A673 (cell line): ENCODE results near the gene OXCT2. TPM values are rescaled to one million over a fixed set of nuclear protein-coding genes. Genes with fewer than 3 reads are reported as not detected.

Source experiments
- BruUV-seq: library from RNA; stranded (reverse); fragments of 400-500 nt; replicated peaks from 2 replicates; lab custom pipeline; 2021; lab: Mats Ljungman, UMichigan
- CTCF ChIA-PET: fragments of 300-600 bp; sonication (Branson Sonifier 250); formaldehyde crosslinking; loops from one replicate; lab custom pipeline; 2022; ENCODE audit warnings: antibody characterized with exemption; lab: Charles Lee
- POLR2A ChIA-PET: fragments of 300-600 bp; sonication (Branson Sonifier 250); formaldehyde crosslinking; loops from one replicate; lab custom pipeline; 2022; ENCODE audit warnings: antibody characterized with exemption; ENCODE audit not compliant: low non-redundant PET; lab: Charles Lee
- DNase-seq: peaks from one replicate; pipeline ENCODE4 v3.0.0-alpha.2; 2015; ENCODE audit warnings: low spot score
- H3K27ac ChIP-seq: fragments of 200-600 bp; sonication (generic); 2 replicates; pipeline ENCODE4 v1.5.1; 2016; ENCODE audit warnings: mixed run types, low read depth, mild to moderate bottlenecking, mixed read lengths, antibody characterized with exemption, low read length; ENCODE audit not compliant: poor library complexity, severe bottlenecking
- H3K27me3 ChIP-seq: fragments of 200-600 bp; sonication (generic); replicated peaks from 2 replicates; pipeline ENCODE4 v1.6.1; 2017; ENCODE audit warnings: mixed run types, low read depth, mild to moderate bottlenecking, mixed read lengths, antibody characterized with exemption, low read length; ENCODE audit not compliant: insufficient read depth, poor library complexity
- H3K36me3 ChIP-seq: fragments of 200-600 bp; sonication (generic); 2 replicates; pipeline ENCODE4 v1.6.1; 2016; ENCODE audit warnings: mixed run types, mild to moderate bottlenecking, mixed read lengths, antibody characterized with exemption, low read length; ENCODE audit not compliant: insufficient read depth, poor library complexity, severe bottlenecking
- H3K4me1 ChIP-seq: fragments of 200-600 bp; sonication (generic); 2 replicates; pipeline ENCODE4 v1.6.1; 2017; ENCODE audit warnings: mixed run types, mild to moderate bottlenecking, mixed read lengths, antibody characterized with exemption, low read length; ENCODE audit not compliant: insufficient read depth, poor library complexity, severe bottlenecking
- H3K4me3 ChIP-seq: fragments of 200-600 bp; sonication (generic); 2 replicates; pipeline ENCODE4 v1.5.1; 2016; ENCODE audit warnings: low read depth, mixed run types, mild to moderate bottlenecking, mixed read lengths, low read length; ENCODE audit not compliant: poor library complexity, severe bottlenecking
- H3K9me3 ChIP-seq: fragments of 200-600 bp; sonication (generic); 2 replicates; pipeline ENCODE4 v1.6.1; 2016; ENCODE audit warnings: mixed run types, low read depth, mild to moderate bottlenecking, mixed read lengths, antibody characterized with exemption, low read length; ENCODE audit not compliant: poor library complexity, severe bottlenecking
- EZH2 ChIP-seq: fragments of 200-600 bp; sonication (generic); IDR thresholded peaks from 2 replicates; pipeline ENCODE4 v1.6.1; 2017; ENCODE audit warnings: borderline replicate concordance, low read depth, mild to moderate bottlenecking, mixed read lengths, antibody characterized with exemption, low read length; ENCODE audit not compliant: poor library complexity, severe bottlenecking
- intact Hi-C: fragments of 100-400 bp; cut with micrococcal nuclease; formaldehyde crosslinking; loops from one replicate; pipeline ENCODE4 v1.10.0; 2022; ENCODE audit not compliant: unreplicated experiment
- total RNA-seq: library from RNA; stranded (reverse); gene quantifications from 2 replicates; pipeline ENCODE4 v1.2.3, GENCODE V29; 2021
- TF ChIP-seq, protein P1 (sequence below): fragments of 300-800, 200-600 bp; sonication (generic); conservative IDR thresholded peaks from 2 replicates; pipeline ENCODE4 v1.5.1; 2017; ENCODE audit warnings: low read depth, mild to moderate bottlenecking, antibody characterized with exemption, low read length, moderate library complexity, mixed read lengths

Gene OXCT2
- total RNA-seq, 1 experiment from 2014 or later = not detected

DNA sequence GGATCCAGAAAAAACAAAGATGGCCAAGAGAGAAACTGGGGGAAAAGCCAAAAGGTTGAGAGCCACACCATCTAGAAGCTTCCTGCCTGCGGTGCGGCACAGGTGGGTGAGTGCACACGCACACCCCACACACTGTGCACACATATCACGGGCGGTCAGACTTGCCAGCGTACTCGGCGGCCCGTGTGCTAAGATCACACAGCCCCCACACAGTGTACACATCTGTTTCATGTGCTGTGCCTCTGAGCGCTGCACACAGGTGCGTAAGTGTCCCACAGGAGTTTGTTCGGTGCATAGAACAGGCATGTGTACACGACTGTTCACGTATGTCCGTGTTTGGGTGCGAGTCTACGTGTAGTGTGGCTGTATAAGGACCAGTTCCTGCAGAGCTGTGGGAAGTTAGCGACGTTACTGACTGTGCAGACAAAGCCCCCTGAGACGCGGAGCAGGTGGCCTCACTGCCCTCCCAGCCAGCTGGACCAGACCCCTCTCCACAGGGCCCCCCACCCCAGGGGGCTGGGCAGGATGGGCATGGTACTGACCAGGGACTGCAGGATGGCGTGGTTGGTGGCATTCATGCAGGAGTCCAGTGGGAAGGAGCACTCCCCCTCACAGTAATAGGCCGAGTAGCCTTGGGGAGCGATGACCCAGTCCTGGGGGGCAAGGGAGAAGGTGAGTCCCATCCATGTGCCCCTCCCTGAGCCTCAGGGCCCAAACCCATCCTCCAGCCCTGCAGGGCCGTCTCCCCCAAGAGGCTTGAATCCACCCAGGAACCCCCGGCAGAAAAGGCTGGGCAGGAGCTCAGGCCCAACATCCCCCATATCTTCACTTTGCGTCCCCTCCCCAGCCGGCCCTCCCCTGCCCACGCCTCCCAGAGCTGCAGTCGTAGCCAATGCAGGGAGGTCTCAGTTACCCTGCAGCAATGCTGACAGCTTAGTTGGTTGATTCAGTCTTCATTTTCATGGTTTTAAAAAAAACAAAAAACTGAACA lies 8.3 kb downstream of the OXCT2 start:
- Histone ChIP-seq H3K4me1 (no peaks in the 10 kb centered on the region), H3K9me3 (no peaks in the 10 kb centered on the region), H3K27me3 (no peaks in the 10 kb centered on the region), H3K4me3 (no peak overlapping the region), H3K36me3 (peaks cover 2% of the 10 kb centered on the region), H3K27ac (no peak overlapping the region)
- POLR2A ChIA-PET = no interaction called here
- intact Hi-C loops = loop anchor here (5.0 kb wide), 1 partner anchor 241 kb away; no protein-coding TSS in a partner anchor
- no TSS peak for BruUV-seq
- CTCF ChIA-PET = no interaction called here
- TF ChIP-seq EZH2 = no peak
- TF ChIP-seq, protein P1, sequence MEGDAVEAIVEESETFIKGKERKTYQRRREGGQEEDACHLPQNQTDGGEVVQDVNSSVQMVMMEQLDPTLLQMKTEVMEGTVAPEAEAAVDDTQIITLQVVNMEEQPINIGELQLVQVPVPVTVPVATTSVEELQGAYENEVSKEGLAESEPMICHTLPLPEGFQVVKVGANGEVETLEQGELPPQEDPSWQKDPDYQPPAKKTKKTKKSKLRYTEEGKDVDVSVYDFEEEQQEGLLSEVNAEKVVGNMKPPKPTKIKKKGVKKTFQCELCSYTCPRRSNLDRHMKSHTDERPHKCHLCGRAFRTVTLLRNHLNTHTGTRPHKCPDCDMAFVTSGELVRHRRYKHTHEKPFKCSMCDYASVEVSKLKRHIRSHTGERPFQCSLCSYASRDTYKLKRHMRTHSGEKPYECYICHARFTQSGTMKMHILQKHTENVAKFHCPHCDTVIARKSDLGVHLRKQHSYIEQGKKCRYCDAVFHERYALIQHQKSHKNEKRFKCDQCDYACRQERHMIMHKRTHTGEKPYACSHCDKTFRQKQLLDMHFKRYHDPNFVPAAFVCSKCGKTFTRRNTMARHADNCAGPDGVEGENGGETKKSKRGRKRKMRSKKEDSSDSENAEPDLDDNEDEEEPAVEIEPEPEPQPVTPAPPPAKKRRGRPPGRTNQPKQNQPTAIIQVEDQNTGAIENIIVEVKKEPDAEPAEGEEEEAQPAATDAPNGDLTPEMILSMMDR = no peak
- DNase-seq = no peak

DNA sequence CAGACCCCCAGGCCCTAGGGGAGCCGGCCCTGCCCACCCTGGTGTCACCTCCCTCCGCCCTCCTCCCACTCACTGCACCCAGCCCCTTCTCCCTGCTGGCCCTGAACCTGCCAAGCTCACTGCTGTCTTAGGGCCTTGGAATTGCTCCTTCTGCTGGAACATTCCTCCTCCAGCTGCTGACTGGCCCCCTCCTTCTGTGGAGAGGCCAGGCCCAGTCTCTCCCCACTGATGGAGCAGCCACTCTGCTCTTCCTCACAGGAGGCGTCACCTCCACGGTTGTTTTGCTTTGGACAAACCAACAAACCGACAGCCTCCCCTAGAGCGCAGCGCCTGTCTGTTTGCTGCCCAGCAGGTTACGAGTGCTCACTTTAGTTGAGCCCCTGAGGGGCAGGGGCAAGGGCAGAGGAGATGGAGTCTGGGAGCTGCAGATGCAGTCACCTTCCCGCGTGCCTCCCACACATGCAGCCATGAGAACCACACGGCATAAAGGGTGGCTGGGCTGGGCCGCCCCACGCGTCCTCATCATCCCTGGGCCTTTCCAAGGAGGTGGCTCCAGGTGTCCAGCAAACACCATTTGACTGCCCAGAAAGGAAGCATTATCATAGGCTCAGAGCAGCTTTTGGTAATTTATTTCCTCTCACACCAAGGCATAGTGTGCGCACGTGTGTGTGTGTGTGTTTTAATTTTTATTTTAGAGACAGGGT lies 9.4 kb downstream of the OXCT2 start:
- Histone ChIP-seq H3K36me3 (peaks cover 4% of the 10 kb centered on the region), H3K4me1 (no peaks in the 10 kb centered on the region), H3K27ac (no peak overlapping the region), H3K9me3 (no peaks in the 10 kb centered on the region), H3K27me3 (no peaks in the 10 kb centered on the region), H3K4me3 (no peak overlapping the region)
- no peak for DNase-seq
- TF ChIP-seq, protein P1 = no peak
- no peak for TF ChIP-seq EZH2
- intact Hi-C loops = loop anchor here (5.0 kb wide), 1 partner anchor 239 kb away; no protein-coding TSS in a partner anchor
- ChIA-PET CTCF (no interaction called here), POLR2A (no interaction called here)
- no TSS peak for BruUV-seq

DNA sequence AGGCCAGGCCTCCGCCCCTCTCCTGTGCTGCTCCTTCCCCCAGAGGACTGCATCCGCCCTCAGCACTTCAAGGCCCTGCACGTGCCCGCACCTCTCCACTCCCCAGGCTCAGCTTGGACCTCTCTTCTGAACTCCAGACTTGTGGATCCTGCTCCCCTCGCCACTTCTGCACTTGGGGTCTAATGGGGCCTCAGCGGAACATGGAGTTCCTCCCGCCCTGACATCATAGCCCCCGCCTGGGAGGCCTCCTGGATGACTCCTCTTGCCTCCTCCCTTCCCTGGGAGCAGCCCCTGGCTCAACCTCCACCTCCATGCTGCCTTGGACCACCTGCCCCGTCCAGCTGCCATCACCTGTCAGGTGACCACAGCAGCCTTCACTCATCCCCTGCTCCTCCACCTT lies 10.1 kb downstream of the OXCT2 start:
- Histone ChIP-seq H3K36me3 (peaks cover 4% of the 10 kb centered on the region), H3K27me3 (no peaks in the 10 kb centered on the region), H3K9me3 (no peaks in the 10 kb centered on the region), H3K4me3 (no peak overlapping the region), H3K27ac (no peak overlapping the region), H3K4me1 (no peaks in the 10 kb centered on the region)
- TF ChIP-seq, protein P1 = no peak
- no peak for TF ChIP-seq EZH2
- DNase-seq = no peak
- ChIA-PET POLR2A (no interaction called here), CTCF (no interaction called here)
- no TSS peak for BruUV-seq
- intact Hi-C loops = loop anchor here (5.0 kb wide), 1 partner anchor 239 kb away; no protein-coding TSS in a partner anchor
